ENCODE results near the gene EXO5. TPM values are rescaled to one million over a fixed set of nuclear protein-coding genes. Genes with fewer than 3 reads are reported as not detected.

EXO5 gene, protein sequence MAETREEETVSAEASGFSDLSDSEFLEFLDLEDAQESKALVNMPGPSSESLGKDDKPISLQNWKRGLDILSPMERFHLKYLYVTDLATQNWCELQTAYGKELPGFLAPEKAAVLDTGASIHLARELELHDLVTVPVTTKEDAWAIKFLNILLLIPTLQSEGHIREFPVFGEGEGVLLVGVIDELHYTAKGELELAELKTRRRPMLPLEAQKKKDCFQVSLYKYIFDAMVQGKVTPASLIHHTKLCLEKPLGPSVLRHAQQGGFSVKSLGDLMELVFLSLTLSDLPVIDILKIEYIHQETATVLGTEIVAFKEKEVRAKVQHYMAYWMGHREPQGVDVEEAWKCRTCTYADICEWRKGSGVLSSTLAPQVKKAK
- total RNA-seq = 7.4 TPM

DNA sequence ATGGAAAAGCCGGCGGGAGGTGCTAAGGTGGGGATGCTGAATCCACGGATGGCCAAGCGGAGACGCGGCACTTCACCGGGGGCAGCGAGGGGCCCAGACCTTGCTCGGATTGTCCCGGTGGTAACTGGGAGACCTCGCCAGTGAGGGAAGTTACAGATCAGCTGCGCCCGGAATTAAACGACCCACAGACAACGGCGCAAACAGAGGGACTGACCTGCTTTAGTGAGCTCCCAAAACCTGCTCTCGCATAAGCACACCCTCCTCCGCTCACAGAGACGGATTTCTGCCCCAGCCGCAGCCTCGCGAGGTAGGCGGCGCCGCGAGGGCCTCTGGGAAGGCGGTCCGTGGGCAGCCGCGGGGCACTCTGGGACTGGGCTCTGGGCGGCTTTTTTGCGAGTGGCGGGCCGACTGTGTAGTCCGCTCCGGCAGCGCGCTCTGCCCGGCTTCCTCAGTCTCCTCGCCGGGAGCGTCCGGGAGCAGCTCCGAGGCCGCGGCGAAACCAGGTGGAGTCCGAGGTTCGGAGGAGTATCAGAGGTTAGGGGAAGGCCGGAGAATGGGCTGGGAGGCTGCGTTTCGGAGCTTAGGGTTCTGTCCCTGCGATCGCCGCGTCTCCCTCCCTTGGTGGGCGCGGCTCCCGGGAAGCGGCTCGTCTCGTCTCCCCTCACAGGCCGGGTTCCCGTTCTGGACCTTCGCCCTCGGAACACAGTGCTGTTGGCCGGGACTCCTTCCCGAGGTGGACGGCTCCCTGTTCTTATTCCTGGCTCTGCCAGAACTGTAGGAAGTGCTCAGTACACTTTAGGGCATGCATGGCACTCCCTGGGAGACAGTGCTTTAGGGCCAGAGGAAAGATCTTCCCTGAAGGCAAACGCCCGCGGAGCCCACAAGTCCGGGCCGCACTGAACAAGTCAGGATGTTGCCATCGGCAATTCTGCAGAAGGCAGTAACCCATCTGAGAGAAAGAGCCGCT lies at the start of gene EXO5:
Gene EXO5 (plus strand): TSS at position 393 of the 967 bp plus-strand sequence. CDS start 5,778 bp downstream, outside the sequence.

DNA sequence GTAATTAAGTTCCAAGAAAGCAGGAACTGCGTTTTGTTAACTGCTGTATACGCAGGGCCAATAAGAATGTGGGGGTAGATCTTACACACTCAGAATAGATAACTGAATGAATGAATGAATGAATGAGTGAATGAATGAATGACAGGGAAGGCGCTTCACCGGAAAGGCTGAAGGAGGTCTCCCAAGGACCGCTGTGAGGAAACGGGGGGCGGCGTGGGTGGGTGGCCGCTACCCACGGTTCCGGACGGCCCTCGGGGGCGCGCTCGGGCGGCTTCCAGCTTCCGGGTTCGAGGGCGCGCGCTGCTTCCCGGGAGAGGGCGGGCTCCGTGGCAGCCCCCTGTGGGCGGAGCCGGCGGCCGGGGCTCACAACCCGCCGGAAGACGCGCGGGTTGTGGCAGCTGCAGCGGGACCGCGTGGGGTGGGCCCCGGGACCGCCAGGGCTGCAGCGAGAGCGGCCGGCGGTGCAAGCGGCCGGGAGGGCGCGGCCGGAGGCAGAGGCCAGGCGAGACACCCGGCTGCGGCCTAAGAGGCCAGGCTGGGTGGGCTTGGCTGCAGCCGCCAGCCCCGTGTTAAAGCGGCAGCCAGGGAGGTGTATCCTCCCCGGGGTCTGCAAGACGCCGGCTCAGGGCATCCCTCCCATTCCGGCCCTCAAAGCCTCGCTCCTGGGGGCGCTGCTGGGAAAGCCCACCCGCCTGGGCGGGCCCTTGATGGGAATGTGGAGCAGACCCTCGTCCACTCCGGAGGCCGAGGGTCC lies 31.5 kb upstream of the EXO5 start, which contains the start of gene ZFP69:
Gene ZFP69 (plus strand): TSS at position 367 of the 754 bp plus-strand sequence. CDS start 2,072 bp downstream, outside the sequence.

DNA sequence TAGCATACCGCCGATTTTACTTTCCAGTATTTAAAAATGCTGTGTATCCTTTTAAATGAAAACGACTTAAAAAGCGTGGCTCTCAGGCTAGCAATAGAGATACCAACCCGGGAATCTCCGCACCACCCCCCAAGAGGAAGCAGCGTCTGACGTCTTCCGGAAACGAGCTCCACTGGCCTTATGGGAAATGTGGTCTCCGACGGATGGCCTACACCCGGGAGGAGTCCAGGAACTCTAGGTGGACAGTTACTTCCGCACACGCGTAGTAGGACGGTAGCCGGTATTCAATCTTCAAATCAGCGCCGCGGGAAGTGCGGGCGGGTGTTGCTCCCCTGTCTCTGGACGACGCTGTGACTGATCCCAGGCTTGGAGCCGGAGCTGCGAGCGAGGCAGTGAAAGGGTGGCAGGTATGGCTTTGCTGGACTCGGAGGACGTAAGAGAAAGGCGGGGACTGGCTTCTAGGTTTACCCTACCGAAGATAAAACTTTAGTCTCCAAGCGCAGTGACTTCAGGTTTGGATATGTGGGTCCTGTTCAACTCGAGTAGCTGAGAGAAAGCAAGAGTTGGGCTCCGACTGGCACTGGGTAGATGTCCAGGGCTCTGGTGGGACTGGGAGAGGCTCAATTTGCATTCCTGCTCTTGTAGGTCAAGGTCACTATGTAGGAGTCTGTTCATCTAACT lies 23.0 kb downstream of the EXO5 start, which contains the start of gene ZNF684:
Gene ZNF684 (plus strand): TSS at position 257 of the 681 bp plus-strand sequence. CDS start 1,530 bp downstream, outside the sequence.

Small RNA genes within 50 kb of the gene (small RNA-seq; reads per million reads assigned to genes)
- gene AL356379.1 (ENCODE audit: low replicate concordance) = not detected

Other genes starting within 250 kb of the EXO5 start
- 18.7 TPM for gene COL9A2, start 191.5 kb upstream of the EXO5 start, total RNA-seq
- 15.6 TPM for gene SMAP2, start 135.0 kb upstream of the EXO5 start, total RNA-seq
- gene ZFP69B, start 58.3 kb upstream of the EXO5 start, total RNA-seq = 2.9 TPM
- 3.0 TPM for gene ZFP69, start 31.5 kb upstream of the EXO5 start, total RNA-seq
- 8.1 TPM for gene ZNF684, start 22.9 kb downstream of the EXO5 start, total RNA-seq
- 0.99 TPM for gene RIMS3, start 156.9 kb downstream of the EXO5 start, total RNA-seq
- 68.7 TPM for gene NFYC, start 182.9 kb downstream of the EXO5 start, total RNA-seq